NCI-H446 (cell line): ENCODE results near the gene KCNG2.

ENCODE experiments used
- DNase-seq, 2 experiments: peaks; one replicate each; lab custom pipeline; 2025; lab: John Stamatoyannopoulos, UW

The KCNG2 gene

GRCh38 chr18:79924814-79925731 is 127.3 kb downstream of the KCNG2 start:
- DNase-seq = peak; percentile 50 to 70

GRCh38 chr18:79926306-79926705 is 128.6 kb downstream of the KCNG2 start:
- DNase-seq = no peak

DNA sequence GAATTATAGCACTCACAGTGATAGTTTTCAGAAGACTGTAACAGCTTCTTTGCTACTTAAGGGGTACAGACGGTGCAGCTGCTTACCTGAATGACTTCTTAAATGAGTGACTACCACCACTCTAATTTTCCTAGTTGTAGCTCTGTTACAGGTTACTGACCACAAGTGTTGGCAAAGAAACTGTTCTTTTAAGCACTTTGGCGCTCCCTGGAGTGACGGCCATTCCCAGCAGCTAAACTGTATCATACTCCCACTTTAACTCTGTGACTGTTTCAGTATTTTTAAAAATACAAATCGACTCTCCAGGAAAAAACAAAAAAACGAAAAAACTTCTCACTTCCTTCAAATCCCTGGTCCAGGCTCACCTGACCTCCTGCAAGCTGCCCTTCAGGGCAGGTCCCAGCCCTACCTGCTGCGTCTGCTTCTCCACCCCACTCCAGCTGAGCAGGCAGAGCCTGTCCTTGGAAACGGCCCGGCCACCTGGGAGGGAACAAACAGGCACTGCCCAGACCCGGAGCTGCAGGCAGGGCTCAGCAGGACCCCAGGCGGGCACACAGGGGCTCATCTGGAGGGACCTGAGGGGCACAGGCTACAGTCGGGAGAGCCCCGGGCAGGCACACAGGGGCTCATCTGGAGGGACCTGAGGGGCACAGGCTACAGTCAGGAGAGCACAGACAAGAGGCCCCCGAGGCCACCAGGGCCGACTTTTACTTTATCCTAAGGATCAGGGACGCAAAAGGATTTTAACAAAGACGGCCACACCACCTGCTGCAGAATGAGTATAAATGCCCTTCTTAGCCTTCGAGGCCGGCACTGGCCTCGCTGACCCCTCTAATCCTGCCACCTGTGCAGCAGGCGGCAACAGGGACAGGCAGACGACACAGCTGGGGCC is 129.2 kb downstream of the KCNG2 start:
- DNase-seq = no peak

GRCh38 chr18:79927607-79928562 is 130.1 kb downstream of the KCNG2 start:
- no peak for DNase-seq

- no peak for DNase-seq
Measured at GRCh38 chr18:79928563-79928960, 130.8 kb downstream of the KCNG2 start.

- no peak for DNase-seq
Measured at GRCh38 chr18:79930020-79930642, 132.4 kb downstream of the KCNG2 start.

DNA sequence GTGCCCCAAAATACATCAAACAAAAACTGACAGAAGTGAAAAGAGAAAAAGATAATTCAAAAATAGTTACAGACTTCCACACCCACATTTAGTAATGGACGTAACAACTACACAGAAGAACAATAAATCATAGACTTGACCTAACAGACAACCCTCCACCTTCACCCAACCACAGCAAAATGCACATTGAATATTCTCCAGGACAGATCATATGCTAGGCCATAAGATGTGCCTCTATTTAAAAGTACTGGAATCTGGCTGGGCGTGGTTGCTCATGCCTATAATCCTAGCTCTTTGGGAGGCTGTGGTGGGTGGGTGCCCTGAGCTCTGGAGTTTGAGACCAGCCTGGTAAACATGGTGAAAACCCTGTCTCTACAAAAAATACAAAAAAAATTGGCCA is 133.7 kb downstream of the KCNG2 start:
- no peak for DNase-seq

DNA sequence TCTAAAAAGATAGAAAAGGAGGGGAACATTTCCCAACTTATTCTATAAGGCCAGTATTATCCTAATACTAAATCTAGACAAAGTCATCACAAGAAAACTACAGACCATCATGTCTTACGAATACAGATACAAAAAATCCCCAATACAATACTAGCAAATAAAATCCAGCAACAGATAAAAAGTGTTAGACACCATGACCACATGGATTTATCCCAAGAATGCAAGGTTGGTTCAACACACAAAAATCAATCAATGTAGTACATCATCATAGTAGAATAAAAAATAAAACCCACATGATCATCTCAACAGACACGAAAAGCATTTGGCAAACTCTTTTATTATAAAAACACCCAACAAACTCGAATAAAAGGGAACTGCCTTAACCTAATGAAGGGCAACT is 135.2 kb downstream of the KCNG2 start:
- no peak for DNase-seq

- no peak for DNase-seq
Measured at GRCh38 chr18:79933765-79934164, 136.0 kb downstream of the KCNG2 start.

DNA sequence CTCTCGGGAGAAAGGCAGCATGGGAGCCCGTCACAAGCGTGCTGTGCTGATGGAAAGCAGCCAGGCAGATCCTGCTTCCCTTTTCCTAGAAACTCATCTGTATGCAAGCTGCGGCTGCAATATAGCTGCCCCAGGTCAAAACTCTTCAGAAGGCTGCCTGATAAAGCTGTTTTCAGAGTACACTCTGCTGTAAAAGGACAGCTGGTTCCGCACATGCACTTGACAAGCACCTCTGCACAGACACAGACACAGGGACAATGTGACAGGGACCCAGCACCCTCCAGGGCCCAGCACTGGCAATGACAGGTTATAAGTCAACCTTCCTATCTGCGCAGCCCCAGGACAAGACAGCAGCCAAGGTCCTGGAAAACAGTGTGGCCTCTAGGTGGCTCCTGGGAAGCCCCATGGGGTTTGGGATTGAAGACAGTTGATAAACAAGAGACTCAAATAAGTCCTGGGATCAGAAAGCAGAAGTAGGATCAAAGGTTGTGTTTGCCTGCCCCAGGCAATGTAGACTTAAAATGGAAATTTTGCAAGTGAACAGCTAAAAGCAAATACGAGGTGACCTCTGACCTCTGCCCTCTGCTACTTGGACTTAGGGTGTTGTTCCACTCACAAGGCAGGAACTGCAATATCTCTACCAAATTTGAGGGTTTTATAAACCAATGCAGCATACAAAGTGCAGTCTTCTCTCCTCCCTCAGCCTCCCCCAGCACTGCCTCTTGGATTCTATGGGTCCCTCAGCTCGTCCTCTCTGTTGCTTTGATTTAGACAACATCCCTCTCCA is 136.8 kb downstream of the KCNG2 start:
- DNase-seq = no peak

- no peak for DNase-seq
Measured at GRCh38 chr18:79935098-79935480, 137.4 kb downstream of the KCNG2 start.

DNA sequence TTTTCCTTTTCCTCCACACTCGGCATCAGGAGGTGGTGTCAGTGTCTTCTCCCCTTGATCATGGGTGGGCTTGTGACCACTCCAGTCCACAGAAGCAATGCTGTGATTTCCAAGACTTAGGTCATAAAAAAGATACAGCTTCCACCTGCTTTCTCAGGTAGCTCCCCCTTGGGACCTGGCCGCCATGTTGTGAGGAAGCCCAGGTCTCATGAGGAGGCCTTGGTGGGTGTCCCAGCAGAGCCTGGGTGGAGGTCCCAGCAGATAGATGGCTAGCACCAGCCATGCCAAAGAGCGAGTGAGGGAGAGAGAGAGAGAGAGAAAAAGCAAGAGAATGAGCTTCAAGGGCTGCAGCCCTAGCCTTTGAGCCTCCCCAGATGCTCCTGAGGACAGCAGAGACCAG is 137.8 kb downstream of the KCNG2 start:
- no peak for DNase-seq

- DNase-seq = no peak
Measured at GRCh38 chr18:79935925-79936324, 138.2 kb downstream of the KCNG2 start.

- DNase-seq = no peak
Measured at GRCh38 chr18:79936641-79937040, 138.9 kb downstream of the KCNG2 start.

- DNase-seq = no peak
Measured at GRCh38 chr18:79937103-79937860, 139.5 kb downstream of the KCNG2 start.

GRCh38 chr18:79938196-79938595 is 140.5 kb downstream of the KCNG2 start:
- no peak for DNase-seq

- no peak for DNase-seq
Measured at GRCh38 chr18:79939096-79939495, 141.4 kb downstream of the KCNG2 start.

GRCh38 chr18:79940126-79940813 is 142.5 kb downstream of the KCNG2 start:
- DNase-seq = no peak

DNA sequence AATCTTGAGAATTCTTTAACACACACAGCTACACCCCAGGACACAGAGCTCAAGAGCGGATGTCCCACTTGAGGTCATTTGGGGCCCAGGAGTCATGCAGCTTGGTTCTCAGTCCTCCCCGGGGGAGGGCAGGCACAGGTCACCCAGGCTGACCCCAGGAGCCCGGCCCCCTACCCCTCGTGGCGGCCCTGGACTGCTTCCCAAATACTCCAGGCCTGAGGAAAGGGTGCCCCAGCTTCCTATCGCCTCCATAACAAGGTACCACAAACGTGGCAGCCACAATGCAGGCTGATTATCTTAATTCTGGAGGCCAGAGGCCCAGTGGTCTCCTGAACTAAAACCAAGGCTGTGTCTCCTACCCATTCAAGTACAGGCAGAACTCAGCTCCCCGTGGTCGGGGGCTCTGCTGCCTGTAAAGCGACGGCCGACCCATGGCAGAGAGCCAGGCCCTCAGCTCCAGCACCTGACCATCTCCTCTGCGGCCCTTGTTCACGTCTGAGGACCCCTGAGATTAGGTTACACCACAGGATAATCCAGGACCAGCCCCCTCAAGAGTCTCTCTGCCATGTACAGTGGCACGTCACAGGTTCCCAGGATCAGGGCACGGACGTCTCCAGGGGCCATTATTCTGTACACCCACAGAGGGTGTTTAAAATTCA is 143.2 kb downstream of the KCNG2 start:
- DNase-seq = no peak
